CD4-positive, alpha-beta T cell treated with Interleukin-2 at 100 ng/mL for 4 hours (primary cell): ENCODE measurements around the gene PTPRK.

Experiments
- DNase-seq: peaks from one replicate; pipeline ENCODE4 v3.0.0-alpha.2; 2020; ENCODE audit warnings: low spot score

Gene PTPRK

DNA sequence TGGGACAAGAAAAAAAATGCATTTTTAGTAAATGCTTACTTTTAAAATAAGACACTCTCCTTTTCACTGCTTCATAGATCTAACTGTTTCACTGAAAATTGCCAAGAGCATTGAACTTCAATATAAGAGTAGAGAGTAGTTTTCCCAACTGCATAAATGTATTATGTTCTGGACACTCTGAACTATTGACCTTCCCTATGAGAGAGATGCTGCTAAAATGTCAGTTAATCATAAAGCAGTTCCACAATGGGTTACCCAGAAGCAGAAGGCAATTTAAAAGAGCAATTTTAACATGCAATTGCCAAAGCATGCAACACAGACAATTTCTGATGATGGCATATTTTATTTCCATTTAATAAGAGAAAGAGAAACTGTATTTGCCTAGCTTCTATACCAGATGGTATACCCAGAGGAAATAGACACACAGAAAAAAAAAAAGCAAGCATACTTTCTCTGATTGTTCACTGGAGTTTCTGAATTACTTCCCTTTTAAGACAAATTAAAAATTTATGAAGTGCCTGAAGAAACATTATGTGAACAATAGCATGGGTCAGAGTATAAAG lies 340.4 kb downstream of the PTPRK start:
- no peak for DNase-seq

DNA sequence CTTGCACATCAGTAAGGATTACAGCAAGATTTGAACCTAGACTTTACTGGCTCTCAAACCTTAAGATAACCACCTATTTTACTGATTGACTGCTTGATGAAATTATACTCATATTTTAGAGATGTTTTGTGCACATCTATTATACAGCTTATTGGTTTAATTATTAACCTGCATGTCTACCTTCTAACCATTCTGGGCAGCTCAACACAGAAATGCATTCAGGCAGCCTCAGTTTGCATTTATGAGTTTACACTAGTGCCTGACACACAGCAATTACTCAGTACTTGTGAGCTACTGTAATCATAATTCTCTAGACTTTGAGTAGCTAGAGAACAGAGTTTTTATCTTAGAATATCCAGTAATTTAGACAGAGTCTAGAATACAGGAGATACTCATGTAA lies 345.7 kb downstream of the PTPRK start:
- DNase-seq, result no peak

DNA sequence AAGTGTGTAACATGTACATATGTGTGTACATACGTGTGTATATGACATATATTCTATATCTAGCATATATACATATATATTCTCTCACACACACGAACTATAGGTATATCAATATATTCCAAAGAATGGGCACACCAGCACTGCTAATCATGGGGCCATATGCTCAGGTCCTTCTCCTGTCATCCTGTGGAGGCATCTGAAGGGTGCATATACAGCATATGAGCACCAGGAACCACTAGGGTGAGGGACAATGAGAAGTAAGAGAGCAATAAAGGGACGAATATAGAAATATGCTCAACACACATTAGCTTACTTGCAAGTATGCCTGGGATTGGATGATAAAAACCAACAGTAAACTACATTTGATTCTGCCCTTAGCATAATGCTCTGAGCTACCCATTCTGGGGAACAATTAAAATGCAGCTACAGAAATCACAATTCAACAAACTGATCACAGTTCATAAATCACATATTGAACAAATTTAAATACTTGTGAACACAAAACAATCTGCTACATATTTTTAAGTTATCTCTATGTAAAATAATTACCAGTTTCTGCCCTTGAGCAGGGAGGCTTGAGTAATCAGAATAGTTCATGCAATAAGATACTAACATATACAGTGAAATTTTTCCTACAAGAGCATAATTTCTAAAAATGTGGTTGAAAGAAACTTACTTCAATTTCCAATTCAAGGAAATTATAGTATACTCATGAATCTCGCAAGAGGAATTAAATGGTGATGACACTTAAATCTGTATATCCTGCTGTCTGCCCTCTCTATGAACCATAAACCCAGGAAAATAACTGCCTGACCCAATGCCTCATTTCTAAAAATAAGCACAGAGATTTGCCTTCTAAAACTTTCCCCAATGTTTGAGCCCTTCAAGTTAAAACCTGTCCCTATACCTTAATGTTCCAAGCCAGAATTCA lies 347.4 kb downstream of the PTPRK start:
- no peak for DNase-seq

DNA sequence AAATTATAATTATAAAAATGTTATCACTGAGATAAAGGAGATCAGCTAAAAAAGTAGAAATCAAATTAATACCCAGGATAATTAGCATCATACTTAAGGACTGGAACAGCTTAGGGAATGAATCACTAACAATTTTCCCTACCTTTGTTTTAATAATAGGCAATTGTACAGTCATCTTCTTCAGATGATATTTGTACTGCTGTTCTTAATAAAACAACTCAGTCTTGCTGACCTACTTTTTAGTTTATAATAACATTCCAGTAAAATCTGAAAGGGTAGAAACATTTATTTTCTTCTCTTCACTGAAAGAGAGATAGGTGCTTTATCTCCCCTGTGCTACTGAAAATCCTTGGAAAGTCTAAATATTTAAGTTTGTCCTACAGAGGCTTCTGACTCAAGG lies 348.3 kb downstream of the PTPRK start:
- DNase-seq, result no peak

DNA sequence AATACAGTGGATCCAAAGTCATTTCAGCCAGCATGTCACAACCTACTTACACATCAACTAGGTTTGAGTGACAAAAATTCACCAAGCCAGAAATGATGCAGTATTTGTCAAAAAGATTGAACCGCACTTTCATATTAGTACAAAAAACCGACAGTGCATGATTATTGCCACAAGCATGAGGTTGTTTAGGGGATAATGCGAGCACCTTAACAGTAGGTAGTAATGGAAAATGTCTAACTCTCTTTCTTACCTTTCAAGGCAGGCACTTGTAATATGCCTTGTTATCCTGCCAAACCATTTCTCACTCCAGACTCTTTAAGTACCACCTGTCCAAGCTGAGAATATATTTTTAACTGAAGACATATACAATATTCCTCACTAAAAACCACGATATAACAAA lies 349.2 kb downstream of the PTPRK start:
- no peak for DNase-seq

DNA sequence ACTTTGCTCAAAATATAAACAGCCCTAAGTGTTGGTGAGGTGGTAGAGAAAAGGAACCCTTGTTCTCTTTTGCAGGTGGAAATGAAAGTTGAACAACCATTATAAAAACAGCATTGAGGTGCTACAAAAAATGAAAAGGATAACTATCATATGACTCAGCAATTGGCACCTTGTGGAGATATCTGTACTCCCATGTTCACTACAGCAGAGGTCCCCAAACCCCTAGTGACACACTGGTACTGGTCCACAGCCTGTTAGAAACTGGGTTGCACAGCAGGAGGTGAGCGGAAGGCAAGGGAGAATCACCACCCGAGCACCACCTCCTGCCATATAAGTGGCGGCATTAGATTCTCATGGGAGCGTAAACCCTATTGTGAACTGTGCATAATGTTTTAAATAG lies 352.2 kb downstream of the PTPRK start:
- no peak for DNase-seq

DNA sequence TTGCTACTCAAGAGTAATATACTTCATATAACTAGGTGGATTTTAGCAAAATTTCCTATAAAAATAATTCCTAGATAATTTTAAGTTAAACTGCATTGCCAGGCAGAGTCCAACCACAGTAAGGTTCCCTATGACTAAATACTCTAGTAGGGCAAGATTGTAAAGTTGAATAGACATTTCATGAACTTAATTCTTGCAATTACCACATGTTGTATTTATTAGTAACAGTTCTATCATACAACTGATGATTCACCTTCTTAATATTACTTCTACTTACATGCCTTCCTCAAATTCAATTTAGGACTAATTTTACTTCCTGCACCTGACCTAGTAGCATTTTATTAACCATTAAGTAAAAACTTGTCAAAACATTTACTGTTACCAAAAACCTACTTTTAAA lies 352.8 kb downstream of the PTPRK start:
- no peak for DNase-seq

DNA sequence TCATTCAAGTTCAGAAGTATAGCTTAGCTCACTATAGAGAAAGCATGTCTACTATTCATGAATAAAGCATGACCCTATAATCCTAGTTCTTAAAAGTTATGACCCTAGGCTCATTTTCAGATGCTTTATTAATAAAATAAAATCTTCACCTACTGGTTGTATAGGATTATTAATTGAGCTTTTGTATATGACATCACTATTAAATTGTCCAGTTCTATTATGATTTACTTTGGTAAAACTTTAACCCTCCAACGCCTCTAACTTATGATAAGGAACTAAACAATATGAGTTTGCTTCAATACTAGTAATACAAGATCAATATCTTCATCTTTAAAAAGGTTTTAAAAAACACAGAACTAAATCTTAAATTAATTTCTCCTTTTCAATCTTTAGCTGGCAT lies 356.1 kb downstream of the PTPRK start:
- DNase-seq, result no peak

DNA sequence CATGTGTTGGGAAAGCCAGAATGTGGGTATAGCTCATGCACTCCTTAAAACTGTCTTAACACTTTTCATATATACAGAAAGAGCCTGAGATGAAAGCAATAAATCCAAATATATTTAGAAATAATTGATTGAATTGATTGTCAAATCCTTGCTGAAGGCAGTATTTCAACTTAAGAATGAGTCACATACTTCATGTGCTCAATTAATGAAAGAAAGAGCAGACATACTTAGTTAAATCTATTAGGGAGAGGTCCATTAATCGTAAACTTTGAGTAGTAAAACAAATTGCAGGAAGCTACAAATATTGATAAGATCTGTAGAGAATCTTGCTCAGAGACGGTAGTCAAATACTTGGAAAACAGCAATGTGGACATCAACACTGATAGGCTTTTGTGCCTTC lies 358.0 kb downstream of the PTPRK start:
- DNase-seq, result no peak

DNA sequence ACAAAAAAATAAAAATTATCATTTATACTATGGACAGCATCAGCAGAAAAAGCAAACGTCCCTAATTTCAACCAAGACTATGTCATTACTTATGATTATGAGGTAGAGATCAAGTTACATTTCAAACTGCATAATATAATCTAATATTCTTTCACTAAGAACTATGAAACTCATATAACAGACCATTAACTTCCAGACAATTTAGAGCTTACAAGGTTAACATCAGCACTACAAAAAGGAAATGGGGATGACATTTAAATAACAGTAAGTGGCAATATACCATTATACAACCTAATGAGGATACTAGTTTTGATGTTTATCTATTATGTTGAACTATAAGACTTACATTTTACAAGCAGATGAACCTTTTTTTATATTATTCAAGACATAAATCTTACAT lies 358.6 kb downstream of the PTPRK start:
- no peak for DNase-seq

DNA sequence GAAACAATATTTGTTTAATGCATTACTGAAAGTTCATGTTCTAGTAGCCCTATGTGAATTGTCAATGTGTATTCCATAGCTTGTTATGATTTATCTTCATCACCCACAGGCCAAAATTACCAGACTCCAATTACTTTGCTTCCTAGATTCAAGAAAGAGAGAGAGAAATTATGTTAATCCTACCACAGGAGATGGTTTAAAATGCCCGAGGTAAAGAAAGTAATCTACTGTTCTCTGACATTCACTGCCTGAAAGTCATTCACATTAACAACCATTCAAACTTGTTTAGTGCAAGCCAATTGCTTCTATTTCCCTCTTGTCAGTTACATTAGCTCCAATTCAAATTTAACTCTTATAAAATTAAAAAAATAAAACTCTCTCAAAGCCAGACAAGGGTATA lies 359.1 kb downstream of the PTPRK start:
- no peak for DNase-seq

DNA sequence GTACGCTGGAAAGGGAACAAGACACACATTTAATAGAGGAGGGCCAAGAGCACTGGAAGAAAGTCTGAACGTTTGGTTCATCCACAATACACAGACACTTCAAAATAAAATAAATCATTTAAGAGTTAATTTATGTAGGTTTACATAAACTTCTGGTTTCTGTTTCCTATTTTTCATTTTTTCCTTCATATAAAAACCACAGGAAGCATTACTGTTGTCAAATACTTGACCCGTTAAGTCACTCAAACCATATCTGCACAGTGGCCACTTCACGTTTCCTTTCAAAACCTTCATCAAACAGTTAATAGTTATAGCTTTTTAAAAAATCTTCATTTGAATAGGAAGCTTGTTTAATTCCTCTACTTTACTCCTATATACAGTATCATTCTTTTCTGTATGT lies 361.9 kb downstream of the PTPRK start:
- DNase-seq, result no peak

DNA sequence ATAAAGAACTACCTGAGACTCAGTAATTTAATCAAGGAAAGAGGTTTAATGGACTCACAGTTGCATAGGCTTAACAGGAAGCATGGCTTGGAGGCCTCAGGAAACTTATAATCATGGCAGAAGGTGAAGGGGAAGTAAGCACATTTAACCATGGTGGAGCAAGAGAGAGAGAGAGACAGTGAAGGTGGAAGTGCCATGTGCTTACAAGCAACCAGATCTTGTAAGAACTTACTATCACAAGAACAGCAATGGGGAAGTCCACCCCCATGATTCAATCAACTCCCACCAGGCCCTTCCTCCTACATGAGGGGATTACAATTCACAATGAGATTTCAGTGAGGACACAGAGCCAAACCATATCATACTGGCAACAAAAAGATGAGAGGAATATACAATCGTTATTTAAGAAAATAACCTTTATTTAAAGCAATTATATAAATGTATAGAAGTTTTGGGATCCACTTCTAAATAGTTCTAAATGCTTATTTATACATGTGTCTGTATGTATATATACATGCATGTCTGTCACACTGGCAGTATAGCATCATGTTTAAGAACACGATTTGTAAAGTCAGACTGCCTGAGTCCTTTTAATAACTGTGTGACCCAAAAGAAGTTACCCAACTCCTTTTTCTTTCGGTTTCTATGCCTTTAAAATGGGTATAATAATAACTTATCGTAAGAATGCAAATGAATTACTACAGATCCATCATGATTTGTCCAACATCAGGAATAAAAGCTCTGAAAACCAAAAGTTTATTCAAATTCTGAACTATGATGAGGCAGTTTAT lies 363.9 kb downstream of the PTPRK start:
- no peak for DNase-seq

DNA sequence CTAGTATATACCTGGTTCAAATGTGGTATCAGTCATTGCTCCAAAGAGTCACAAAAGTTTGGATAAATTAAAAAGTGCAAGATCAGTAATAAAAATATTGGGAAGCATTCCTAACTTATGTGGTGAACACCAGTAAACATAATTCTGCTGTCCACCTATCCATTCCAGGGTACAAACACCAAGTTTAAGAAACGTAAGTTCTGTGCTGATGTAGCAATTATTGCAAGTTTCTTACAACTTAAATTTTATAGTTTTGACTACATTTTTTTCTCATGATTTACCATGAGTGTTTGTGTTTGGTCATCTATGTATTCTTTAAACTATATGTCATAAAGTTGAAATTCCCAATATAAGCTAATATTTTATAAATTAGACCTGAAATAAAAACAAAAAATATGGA lies 364.6 kb downstream of the PTPRK start:
- no peak for DNase-seq

DNA sequence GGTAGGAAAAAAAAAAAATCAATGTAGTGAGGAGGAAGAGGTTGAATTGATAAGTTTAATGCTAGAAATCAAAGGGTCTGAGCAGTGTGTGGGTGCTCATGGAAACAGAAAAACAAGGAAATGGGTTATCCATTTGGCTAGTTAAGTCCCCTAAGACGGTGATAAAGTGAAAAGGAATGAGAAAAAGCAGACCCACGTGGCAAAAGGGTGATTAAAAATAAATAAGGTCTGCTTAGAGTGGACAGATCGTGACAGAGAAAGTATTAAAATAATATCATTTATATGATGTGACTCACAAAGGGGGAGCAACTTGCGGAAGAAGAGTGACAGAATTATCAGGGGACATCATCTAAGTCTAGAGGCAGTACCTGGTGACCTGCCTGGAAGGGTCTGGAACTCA lies 367.8 kb downstream of the PTPRK start:
- no peak for DNase-seq

DNA sequence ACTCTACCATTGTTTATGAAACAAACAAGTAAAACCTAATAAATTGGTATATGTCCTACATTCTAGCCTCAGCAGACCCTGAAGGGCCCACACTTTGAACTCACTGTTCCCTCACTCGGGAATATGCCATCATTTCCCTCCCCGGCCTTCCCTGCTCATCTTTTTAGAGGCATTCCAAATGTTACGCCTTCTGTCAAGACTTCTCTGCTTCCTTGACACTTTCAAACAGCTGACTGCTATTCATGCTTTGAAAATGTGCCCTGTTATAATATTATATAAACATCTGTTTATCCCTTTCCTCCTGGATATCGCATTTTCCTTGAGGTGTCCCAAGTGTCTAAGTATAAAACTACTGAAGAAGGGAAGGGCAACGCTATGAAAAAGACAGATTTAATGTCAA lies 370.0 kb downstream of the PTPRK start:
- no peak for DNase-seq

DNA sequence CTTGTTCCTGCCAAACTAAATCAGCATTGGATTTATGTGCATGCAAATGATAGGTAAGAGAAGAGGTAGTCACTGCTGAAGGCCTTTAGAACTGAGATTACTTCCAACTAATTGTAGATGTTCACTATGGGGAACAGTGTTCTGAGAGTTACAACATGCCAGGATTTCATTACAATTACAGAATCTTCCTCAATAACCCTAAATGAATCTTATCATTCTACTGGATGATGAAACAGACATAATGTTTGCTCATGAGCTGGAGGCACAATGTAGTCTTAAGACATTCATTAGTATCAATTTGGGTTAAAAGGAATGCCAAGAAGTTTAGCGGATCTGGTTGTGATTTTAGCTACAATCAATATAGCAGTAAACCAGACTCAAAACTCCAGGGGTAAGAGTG lies 370.6 kb downstream of the PTPRK start:
- no peak for DNase-seq

DNA sequence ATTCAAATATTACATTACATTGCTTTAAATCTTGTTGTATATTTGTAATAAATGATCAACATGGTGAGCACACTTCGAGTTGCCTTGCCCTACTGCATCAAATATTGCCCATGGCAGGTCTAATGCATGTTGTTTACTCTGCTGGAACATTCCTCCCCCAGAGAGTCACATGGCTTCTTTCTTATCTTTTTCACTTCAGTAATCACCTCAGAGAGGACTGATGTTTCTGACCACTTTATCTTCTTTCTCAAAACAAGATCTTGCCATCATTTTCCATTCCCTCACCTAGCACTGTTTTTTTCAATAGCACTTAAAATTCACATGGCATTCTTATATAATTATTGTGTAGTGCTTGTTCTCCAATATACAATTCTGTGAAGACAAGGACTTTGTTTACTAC lies 376.1 kb downstream of the PTPRK start:
- no peak for DNase-seq

DNA sequence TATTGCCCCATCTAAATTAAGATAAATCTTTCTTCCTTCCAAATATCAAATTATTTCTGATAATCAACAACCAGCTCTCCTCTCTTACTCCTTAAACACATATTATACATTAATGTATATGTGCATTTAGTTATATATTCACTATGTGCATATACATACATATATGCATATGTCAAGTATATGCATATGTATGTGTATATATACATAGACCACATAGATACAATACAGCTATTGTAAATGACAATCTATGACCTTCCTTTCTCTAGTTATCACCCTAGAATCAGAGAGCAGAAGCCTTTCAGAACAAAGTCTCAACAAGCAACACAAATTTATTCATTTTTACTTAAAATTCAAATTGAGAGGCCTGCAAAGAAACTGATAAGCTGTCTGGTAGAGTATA lies 378.5 kb downstream of the PTPRK start:
- DNase-seq, result no peak

DNA sequence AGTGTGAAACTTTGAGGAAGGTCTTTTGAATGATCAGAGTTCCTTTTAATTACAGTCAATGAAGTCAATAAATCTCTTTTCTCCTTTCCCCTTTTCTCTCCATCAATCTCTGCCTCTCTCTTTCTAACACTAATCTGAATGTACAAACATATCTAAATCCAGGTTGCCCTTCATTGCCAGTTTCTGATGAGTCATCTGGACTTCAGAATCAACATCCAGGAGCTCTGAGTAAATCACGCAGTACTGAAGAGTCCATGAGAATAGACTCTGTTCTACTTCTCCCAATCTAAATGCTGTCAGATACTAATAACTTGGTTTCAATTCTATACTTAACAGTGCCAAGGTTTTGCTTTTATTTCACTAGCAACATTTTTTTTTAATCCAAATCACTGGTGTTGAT lies 380.9 kb downstream of the PTPRK start:
- no peak for DNase-seq

DNA sequence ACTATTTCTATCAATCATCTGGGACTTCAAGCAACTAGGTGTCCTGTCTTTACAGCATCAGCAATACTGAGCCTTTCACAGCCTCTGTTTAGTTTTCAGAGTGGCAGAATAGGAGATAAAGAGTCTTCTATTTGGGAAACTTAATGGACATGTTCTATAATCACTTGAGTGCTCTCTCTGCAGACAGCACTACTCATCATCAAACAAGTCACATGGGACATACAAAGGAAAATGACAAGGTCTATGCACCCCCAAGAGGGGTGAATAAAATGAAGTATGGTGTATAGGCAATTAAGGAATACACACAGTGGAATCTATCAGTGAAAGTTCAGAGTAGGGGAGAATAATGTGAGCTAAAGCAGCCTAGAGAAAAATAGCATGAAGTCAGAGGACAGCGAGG lies 381.7 kb downstream of the PTPRK start:
- no peak for DNase-seq

DNA sequence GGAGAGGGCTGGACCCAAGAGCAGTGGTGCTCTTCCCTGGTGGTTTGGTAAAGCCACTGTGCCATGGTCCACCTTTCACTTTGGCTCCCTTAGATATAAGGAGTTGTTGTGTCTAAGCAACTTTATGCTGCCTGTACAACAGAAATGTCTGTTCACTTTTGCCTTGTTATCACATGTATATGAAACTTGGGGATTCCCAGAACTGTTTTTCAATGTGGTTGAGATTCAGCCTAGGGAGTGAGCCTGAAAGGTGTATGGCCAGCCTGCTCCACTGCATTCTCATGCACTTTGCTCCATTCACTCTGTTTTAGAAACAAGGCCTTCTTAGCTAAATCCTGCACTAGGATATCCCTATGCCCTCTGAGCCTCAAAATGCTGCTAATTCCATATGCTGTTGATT lies 385.1 kb downstream of the PTPRK start:
- DNase-seq, result no peak

DNA sequence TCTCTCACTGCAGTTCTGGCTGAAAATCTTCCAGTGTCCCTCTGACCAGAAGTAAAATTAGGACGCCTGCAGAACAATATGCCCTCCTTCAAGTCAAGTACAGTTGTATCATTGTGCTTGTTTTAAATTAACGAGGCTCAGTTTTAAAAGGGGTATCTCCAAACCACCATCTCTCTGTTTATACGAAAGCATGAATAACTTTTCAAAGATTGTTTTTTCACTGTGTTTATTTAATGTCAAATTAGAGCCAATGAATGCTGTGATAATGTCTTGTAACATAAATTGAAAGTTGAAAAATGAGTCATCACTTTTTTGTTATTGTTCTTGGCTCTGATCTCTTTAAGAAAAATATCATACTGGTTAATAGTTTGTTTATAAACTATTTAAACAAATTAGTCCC lies 388.8 kb downstream of the PTPRK start:
- DNase-seq, result no peak
